ENCODE measurements around the gene RCSD1.

The RCSD1 gene

DNA sequence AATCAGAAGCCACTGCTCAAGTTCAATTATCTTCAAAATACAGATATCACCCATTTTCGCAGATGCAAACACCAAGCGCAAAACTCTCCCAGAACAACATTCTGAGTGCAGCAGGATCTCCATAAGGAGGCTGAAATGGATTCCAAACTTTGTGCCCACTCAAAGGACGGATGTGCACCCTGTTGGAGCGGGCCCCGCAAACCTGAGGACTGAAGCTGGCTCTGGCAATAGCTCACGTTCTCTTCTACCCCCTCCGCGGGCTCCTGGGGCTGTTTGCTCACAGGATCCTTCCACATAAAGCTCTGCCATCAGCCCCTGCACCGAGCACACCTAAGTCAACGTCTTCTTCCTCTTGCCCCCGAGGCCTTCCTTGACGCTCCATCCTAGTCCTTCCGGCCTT, 11.7 kb upstream of the RCSD1 start:
- no peak for DNase-seq (ENCODE audit: low spot score)

DNA sequence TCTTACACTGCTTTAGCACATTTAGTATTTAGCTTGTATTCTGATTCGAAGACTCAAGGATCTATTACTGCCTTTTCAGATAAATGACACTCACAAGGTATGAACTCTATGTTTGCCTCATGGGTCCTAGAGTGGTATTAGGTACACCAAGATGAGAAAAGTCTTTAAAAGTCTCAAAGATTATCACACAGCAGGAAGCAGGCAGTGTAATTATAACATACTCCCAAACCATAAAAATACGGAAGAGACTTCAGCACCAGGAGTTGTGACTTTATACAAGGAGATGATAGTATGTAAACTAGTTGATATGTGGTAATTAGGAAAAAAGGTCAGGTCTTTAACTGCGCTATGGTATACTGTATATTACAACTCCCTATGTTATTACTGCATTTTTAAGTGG, 11.2 kb upstream of the RCSD1 start:
- no peak for DNase-seq (ENCODE audit: low spot score)

DNA sequence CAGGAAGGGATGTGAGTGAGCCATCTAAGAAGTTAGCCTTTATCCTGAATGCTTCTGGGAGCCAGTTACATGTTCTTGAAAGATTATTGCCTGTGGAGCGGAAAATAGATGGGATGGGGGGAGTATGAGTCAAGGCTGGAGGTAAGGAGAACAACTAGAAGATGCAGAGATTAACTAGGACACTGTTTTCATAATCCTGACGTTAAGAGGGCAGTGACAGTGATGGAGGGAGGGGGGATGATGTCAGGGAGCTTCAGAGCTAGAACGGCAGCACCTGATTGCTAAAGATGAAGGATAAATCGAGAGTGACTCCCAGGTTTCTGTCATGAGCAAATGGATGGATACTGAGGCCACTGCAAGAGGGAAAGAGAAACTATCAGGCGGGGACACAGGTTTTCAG, 10.0 kb upstream of the RCSD1 start:
- DNase-seq (ENCODE audit: low spot score) = no peak

DNA sequence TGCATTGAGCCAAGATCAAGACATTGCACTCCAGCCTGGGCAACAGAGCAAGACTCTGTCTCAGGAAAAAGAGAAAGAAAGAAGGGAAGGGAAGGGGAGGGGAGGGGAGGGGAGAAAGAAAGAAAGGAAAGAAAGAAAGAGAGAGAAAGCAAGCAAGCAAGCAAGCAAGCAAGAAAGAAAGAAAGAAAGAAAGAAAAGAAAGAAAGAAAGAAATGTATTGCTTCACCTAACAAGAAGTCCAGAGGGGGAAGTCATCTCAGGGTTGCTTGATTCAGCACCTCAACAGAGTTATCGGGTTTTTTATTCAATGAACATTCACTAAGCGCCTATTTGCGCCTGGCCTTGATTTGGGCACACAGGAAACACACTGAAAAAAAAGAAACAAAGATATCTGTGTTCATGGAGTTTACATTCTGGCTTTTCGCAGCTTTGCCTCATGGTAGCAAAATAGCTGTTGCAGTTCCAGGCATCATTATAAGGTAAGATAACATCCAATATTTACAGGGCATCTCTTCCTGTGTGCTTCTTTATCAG, 8.2 kb upstream of the RCSD1 start:
- no peak for DNase-seq (ENCODE audit: low spot score)

DNA sequence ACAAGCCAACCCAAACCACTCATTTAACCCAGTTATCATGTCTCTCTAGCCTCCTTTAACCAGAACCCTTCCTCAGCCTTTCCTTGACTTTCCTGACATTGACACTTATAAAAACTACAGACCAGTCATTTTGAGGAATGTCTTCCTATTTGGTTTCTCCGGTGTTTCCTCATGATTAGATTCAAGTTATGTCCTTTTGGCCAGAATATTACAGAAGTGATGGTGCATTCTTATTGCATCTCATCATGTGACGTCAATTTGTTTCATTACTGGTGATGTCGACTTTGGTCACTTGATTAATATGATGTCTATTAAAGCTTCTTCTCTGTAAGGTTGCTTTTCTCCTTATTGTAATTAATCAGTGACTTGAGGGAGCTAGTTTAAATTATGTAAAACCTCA, 6.1 kb upstream of the RCSD1 start:
- DNase-seq (ENCODE audit: low spot score) = no peak

- no peak for DNase-seq (ENCODE audit: low spot score)
These were observed 4.8 kb upstream of the RCSD1 start for GRCh38 chr1:167625040-167625823.

DNA sequence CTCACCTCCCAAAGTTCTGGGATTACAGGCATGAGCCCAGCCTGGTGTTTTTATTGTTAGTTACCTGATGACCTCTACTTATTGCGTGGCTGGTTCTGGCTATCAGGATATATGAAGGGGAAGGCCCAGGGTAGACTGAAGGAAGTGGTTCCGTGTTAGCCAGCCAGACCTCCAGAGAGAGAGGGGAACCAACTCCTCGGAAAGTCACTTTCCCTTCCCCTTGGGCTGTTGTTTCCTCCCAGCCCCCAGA, 2.5 kb upstream of the RCSD1 start:
- DNase-seq (ENCODE audit: low spot score) = no peak

DNA sequence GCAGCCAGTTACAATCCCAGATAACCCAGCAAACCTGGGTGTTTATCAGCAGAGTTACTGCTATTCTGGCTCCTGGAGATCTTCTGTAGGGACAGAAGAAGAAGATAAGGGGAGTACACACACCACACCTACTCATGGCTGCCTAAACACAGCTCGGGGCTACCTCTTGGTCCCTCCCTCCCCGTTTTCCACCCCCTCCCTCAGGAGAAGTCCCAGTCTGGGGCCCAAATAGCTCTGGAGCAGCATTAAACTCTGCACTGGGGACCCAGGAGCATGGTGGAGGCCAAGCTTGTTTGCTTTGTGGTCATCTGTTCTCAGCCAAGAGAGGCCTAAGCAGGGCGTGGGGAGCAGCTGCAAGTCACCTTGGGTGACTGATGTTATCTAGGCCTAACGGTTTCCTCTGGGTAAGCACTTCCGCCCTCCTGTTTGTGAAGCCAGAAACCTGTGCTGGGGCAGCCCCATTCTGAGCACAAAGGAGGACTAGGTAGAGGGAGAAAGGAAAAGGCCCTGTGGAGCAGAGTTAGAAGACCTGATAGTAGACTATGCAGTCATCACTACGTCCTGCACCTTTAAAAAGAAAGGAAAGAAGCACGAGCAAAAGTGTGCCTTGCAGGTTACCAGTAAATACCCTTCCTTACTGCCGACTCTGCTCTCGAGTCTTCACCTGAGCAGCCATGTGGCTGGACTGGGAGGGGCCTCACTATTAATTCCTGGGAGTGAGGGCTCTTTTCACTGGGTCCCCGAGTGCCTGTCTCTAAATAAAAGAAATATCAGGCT, 2.0 kb upstream of the RCSD1 start:
- DNase-seq (ENCODE audit: low spot score) = no peak

GRCh38 chr1:167628741-167629515, 1.1 kb upstream of the RCSD1 start:
- no peak for DNase-seq (ENCODE audit: low spot score)

DNA sequence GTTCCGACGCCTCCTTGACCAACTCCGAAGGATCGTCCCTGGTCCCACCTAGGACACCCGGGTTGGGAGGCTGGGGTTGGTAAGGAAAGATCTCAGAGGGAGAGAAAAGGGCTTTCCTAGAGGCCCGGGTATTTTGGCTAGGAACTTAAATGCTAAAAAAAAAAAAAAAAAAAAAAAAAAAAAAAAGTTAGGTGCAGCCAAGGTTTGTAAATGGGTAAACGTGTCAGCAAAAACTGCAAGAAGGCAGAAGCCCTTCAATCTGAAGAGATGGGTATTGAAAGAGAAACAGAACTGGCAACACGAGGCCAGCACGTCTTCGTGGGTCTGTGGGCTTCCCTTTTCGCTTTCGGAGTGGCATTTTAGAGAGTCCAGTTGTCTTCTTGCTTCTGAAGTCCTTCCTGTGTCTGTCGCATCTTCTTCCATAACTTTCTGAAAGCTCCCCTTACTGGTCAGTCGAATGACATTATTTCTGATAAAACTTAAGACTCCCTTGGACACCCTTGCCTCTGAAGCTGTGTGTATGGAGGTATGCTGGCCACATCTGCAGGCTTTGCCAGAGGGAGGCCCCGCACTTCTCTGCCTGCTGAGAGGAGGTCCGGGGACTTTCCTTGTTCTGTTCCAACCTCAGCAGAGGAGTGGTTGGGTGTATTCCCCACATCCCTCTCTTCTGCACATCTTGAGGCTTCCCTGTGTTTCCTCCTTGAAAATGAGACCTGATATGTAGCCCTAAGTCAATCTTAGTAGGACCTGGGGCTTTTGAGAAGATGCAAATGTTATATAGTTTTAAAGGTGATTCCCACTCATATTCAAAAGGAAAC, 745 bp downstream of the RCSD1 start:
- no peak for DNase-seq (ENCODE audit: low spot score)

- DNase-seq (ENCODE audit: low spot score) = no peak
These were observed 1.4 kb downstream of the RCSD1 start for GRCh38 chr1:167631386-167631935.

DNA sequence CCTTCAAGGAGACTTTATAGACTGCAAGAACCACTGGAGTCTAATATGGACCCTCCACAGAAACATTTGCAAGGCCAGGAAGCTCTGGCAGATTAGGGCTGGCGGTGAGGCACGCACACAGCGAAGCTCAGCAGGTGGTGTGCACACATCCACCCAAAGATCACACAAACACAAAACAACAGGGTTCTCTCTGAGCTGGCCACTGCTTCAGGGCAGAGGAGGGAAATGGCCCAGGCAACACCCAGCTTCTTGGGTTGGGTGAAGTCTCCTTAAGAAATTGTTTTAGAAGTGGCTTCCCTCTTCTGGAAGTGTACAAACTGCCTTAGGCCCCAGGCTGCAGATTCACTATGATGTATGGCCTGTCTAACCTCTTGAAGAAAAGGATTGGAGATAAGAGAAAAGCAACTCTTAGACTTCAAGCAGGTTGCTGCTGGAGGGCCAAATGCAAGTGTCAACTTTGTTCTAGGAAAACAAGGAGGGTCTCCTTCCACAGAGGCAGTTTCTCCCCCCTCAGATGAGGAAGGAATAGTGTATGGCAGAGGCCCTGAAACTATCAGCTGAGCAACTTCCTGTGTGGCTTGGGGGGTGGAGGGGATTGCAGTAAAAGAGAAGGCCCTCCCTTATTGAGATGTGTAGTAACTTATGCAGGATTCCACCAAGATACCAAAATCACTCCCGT, 2.0 kb downstream of the RCSD1 start:
- no peak for DNase-seq (ENCODE audit: low spot score)

GRCh38 chr1:167633258-167633944, 3.4 kb downstream of the RCSD1 start:
- no peak for DNase-seq (ENCODE audit: low spot score)

GRCh38 chr1:167634435-167634834, 4.4 kb downstream of the RCSD1 start:
- DNase-seq (ENCODE audit: low spot score) = no peak

- peak; percentile 36 for DNase-seq (ENCODE audit: low spot score)
These were observed 5.2 kb downstream of the RCSD1 start for GRCh38 chr1:167635156-167635648.

DNA sequence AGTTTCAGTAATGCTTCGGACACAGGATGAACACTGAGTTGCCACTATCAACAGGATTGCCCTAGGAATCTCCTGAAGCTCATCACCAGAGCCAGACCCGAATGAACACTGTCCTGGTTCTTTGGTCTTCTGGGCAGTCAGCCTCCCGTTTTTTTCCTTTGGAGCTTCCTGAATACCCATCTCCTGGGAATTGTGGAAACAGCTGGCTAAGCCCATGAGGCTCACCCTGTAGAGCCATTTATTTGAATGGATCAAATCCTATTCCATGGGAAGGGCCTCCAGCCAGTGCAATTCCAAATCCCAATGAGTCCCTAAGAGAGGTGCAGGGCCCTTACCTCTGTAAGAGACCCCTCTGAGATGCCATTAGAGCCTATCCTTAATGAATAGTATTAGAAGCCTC, 5.9 kb downstream of the RCSD1 start:
- DNase-seq (ENCODE audit: low spot score) = no peak

- DNase-seq (ENCODE audit: low spot score) = no peak
These were observed 8.0 kb downstream of the RCSD1 start for GRCh38 chr1:167638064-167638463.

DNA sequence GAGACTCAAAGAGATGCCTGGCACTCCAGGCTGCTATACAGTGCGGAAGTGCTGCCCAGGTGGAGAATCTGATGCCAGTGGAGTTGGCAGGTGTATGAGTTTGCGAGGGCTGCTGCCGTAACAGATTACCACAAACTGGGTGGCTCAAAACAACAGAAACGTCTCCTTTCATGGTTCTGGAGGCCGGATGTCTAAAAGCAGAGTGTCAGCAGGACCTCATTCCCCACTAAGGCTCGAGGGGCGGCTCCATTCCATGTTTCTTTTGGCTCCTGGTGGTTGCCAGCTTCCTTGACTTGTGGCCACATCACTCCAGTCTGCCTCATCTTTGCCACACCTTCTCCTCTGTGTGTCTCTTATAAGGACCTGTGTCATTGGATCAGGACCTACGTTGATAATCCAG, 10.0 kb downstream of the RCSD1 start:
- no peak for DNase-seq (ENCODE audit: low spot score)

- DNase-seq (ENCODE audit: low spot score) = no peak
These were observed 11.9 kb downstream of the RCSD1 start for GRCh38 chr1:167641786-167642500.

DNA sequence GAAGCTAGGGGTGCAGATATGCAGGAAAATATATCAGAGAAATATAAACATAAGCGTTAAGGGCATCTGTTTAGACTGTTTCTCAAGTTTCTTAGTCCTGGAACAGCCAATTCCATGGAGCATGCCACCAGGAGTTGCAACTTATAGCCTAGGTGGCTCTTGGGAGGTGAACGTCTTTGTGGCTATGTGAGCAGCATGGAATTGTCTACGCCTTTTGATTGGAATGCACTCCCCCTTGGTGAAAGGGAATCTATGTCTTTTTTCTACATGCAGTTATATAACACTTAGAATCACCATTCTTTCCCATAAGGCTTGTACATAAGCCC, 12.4 kb downstream of the RCSD1 start:
- no peak for DNase-seq (ENCODE audit: low spot score)
